ENCODE results near the gene PRKAB2. TPM values are rescaled to one million over a fixed set of nuclear protein-coding genes. Genes with fewer than 3 reads are reported as not detected.

PRKAB2 gene
- total and polyA plus RNA-seq, 9 of the 15 experiments (the other 6 are each of a cell fraction or from before 2014, with no cell fraction given), result 2.3 to 20.8 (median 7.9) TPM

DNA sequence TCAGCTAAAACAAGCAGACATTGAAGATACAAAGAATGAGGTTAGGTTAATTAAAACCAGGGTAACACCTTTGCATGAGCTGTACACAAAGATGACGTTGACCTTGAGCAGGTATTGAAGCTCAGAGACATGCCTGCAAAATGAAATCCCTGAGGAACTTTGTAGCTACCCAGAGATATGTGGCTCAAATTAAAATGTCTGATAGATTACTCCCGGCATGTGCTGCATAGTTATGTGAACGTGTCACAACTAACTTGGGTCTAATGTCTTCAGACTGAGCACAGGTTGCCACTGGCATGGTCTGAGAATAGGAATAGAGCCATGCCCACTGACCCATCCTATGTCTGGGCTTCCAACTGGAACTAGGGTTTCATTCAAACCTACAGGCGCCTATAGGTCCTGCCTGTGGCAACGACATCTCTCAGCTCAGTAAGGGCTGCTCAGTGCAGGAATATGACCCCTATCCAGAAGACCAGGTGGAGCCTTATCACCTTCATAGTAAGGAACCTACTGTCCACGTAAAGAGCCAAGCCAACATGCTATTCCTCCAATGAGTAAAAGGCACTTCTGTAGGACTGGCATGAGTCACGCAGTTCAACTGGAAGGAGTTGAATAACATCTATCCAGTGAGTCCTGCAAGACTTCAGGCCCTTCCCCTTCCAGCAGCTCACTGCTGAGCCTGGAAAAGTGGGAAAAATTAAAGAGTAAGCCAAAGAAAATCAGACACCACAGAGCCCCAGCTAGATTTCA is 60.7 kb downstream of the PRKAB2 start (continued):
- TF ChIP-seq ERF (CRISPR knock-in tag; IDR thresholded peaks at IDR 0.05), result no peak
- TF ChIP-seq, protein P1, sequence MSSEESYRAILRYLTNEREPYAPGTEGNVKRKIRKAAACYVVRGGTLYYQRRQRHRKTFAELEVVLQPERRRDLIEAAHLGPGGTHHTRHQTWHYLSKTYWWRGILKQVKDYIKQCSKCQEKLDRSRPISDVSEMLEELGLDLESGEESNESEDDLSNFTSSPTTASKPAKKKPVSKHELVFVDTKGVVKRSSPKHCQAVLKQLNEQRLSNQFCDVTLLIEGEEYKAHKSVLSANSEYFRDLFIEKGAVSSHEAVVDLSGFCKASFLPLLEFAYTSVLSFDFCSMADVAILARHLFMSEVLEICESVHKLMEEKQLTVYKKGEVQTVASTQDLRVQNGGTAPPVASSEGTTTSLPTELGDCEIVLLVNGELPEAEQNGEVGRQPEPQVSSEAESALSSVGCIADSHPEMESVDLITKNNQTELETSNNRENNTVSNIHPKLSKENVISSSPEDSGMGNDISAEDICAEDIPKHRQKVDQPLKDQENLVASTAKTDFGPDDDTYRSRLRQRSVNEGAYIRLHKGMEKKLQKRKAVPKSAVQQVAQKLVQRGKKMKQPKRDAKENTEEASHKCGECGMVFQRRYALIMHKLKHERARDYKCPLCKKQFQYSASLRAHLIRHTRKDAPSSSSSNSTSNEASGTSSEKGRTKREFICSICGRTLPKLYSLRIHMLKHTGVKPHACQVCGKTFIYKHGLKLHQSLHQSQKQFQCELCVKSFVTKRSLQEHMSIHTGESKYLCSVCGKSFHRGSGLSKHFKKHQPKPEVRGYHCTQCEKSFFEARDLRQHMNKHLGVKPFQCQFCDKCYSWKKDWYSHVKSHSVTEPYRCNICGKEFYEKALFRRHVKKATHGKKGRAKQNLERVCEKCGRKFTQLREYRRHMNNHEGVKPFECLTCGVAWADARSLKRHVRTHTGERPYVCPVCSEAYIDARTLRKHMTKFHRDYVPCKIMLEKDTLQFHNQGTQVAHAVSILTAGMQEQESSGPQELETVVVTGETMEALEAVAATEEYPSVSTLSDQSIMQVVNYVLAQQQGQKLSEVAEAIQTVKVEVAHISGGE (CRISPR knock-in tag; IDR thresholded peaks at IDR 0.05), result no peak
- TF ChIP-seq, protein P2, sequence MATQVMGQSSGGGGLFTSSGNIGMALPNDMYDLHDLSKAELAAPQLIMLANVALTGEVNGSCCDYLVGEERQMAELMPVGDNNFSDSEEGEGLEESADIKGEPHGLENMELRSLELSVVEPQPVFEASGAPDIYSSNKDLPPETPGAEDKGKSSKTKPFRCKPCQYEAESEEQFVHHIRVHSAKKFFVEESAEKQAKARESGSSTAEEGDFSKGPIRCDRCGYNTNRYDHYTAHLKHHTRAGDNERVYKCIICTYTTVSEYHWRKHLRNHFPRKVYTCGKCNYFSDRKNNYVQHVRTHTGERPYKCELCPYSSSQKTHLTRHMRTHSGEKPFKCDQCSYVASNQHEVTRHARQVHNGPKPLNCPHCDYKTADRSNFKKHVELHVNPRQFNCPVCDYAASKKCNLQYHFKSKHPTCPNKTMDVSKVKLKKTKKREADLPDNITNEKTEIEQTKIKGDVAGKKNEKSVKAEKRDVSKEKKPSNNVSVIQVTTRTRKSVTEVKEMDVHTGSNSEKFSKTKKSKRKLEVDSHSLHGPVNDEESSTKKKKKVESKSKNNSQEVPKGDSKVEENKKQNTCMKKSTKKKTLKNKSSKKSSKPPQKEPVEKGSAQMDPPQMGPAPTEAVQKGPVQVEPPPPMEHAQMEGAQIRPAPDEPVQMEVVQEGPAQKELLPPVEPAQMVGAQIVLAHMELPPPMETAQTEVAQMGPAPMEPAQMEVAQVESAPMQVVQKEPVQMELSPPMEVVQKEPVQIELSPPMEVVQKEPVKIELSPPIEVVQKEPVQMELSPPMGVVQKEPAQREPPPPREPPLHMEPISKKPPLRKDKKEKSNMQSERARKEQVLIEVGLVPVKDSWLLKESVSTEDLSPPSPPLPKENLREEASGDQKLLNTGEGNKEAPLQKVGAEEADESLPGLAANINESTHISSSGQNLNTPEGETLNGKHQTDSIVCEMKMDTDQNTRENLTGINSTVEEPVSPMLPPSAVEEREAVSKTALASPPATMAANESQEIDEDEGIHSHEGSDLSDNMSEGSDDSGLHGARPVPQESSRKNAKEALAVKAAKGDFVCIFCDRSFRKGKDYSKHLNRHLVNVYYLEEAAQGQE (IDR thresholded peaks at IDR 0.05; ENCODE audit: borderline replicate concordance), result no peak
- TF ChIP-seq, protein P2 (CRISPR knock-in tag; IDR thresholded peaks at IDR 0.05; ENCODE audit: low read depth), result no peak
